Nephron progenitor cell (in vitro differentiated cells): ENCODE data around the gene MAP3K5.

Experiments used
- DNase-seq: peaks from one replicate; pipeline ENCODE4 v3.0.0; 2021
- H3K27ac Mint-ChIP-seq: 2 replicates; pipeline ENCODE4 v1.8.0; 2021; ENCODE audit warnings: mild to moderate bottlenecking, moderate library complexity, mixed read lengths
- H3K27me3 Mint-ChIP-seq: 2 replicates; pipeline ENCODE4 v1.8.0; 2021; ENCODE audit warnings: mild to moderate bottlenecking, low read depth, mixed read lengths; ENCODE audit not compliant: poor library complexity
- H3K36me3 Mint-ChIP-seq: 2 replicates; pipeline ENCODE4 v1.8.0; 2021; ENCODE audit warnings: low read depth, mixed read lengths
- H3K4me1 Mint-ChIP-seq: 2 replicates; pipeline ENCODE4 v1.8.0; 2021; ENCODE audit warnings: mixed read lengths
- H3K4me3 Mint-ChIP-seq: 2 replicates; pipeline ENCODE4 v1.8.0; 2021; ENCODE audit warnings: mild to moderate bottlenecking, moderate library complexity, mixed read lengths
- H3K9me3 Mint-ChIP-seq: 2 replicates; pipeline ENCODE4 v1.8.0; 2021; ENCODE audit warnings: mild to moderate bottlenecking, moderate library complexity, mixed read lengths
- CTCF ChIP-seq: fragments of 200-600 bp; sonication (generic); IDR thresholded peaks from 2 replicates; pipeline ENCODE4 v1.5.0; 2021; ENCODE audit warnings: antibody characterized with exemption

Gene MAP3K5

DNA sequence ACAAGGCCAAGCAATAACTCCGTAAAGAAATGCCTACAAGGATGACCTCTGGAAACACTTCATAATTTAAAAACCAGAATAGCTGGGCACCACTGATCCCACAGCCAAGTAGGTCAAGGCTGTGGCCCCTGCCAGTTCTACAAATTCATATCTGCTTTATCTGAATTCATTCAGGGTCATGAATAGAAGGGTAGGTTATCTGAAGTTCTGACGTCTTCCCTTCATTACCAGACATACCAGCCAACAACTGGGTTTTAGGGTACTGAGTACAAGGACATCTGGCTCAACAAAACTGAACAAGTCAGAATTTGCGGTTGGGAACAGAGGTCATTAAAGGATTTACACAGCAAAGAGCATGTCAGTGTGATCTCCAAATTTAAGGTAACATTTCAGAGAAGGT is 26.0 kb downstream of the MAP3K5 start:
- Mint-ChIP-seq H3K27ac (no peak overlapping the region), H3K27me3 (peaks cover 12% of the 10 kb centered on the region), H3K36me3 (no peaks in the 10 kb centered on the region), H3K4me3 (no peak overlapping the region), H3K9me3 (no peaks in the 10 kb centered on the region), H3K4me1 (peaks cover 11% of the 10 kb centered on the region)
- no peak for DNase-seq
- TF ChIP-seq CTCF = no peak

DNA sequence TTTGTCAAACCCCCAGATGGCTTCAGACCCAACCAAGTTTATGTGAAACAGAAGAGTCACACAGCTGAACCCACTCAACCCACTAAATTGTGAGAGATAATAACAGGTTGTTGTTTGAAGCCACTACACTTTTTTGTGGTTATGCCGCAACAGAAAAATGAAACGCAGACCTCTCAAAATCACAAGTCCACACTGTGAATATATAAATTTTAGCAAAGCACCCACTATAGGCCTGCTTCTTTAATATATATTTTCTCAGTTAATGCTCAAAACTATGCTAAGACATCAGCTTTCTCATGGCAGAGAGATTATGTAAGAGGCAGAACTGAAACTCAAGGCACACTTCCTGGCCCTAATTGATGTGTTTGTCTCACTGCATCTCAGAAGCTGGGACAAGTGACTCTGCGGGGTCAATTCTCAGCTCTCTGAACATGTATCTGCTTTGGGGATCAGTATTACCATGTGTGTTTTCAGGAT is 27.7 kb downstream of the MAP3K5 start:
- no peak for DNase-seq
- H3K27ac Mint-ChIP-seq = no peak overlapping the region
- peaks cover 18% of the 10 kb centered on the region for H3K4me1 Mint-ChIP-seq
- H3K9me3 Mint-ChIP-seq = no peaks in the 10 kb centered on the region
- no peaks in the 10 kb centered on the region for H3K36me3 Mint-ChIP-seq
- H3K27me3 Mint-ChIP-seq = peaks cover 12% of the 10 kb centered on the region
- no peak overlapping the region for H3K4me3 Mint-ChIP-seq
- no peak for TF ChIP-seq CTCF

GRCh38 chr6:136763716-136764516 is 28.4 kb downstream of the MAP3K5 start:
- Mint-ChIP-seq H3K27me3 (peaks cover 8% of the 10 kb centered on the region), H3K9me3 (no peaks in the 10 kb centered on the region), H3K27ac (no peak overlapping the region), H3K4me3 (no peak overlapping the region), H3K4me1 (peaks cover 18% of the 10 kb centered on the region), H3K36me3 (no peaks in the 10 kb centered on the region)
- TF ChIP-seq CTCF = no peak
- DNase-seq = no peak

GRCh38 chr6:136763255-136763654 is 29.0 kb downstream of the MAP3K5 start:
- Mint-ChIP-seq H3K27me3 (peaks cover 7% of the 10 kb centered on the region), H3K36me3 (no peaks in the 10 kb centered on the region), H3K4me1 (peaks cover 18% of the 10 kb centered on the region), H3K4me3 (no peak overlapping the region), H3K27ac (no peak overlapping the region), H3K9me3 (no peaks in the 10 kb centered on the region)
- TF ChIP-seq CTCF = no peak
- DNase-seq = no peak

DNA sequence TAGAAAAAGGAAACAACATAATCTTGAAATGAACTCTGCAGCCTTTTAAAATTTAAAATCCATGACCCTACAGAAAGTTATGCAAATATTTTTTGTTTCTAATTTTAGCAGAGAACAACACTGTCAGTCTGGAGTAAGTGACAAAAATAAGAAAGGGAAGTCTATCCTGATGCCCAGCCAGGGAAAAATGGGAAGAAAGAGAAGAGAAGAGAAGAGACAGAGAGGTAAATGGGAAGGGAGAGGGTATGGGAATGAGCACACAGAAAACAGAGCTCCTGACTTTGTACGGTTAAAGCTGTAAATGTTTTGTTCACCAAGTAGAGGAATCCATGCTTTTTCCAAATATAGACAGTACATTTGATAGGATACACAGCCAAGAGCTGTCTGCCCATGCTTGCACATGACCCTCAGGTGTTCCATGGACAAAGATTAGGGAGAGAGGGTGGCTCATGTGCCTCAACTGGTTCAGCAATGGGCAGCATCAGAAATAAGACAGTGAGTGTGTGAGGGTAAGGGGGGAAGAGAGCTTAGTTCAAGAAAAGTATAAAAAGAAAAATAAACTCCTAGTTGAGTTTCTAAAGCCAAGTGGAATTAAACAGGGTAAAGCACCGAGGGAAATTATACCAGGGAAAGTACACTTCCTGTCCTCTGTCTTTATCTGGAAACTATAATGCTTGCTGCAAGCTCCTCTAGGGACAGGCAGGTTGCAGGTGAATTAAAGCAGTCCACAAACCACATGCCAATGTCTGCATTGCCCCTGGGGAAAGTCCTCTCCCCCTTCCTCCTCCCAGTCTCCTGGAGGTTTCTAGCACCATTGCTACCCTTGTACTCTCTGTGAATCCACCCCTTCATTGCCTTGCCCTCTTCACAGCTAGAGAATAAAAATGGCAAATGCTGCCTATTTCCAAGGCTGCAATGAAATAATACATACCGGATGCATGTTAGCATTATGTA is 30.0 kb downstream of the MAP3K5 start:
- no peak for DNase-seq
- TF ChIP-seq CTCF = no peak
- Mint-ChIP-seq H3K4me1 (peaks cover 18% of the 10 kb centered on the region), H3K4me3 (no peak overlapping the region), H3K27ac (no peak overlapping the region), H3K9me3 (no peaks in the 10 kb centered on the region), H3K27me3 (peaks cover 7% of the 10 kb centered on the region), H3K36me3 (no peaks in the 10 kb centered on the region)
